LNCaP clone FGC (cell line): ENCODE measurements around the gene MOGAT1.
"Not testable (repeated sequence)": the region's sequence is repeated elsewhere in the genome, so short reads cannot be mapped to it uniquely, and the experiment has no call there.

Experiments used
- DNase-seq: peaks from one replicate; pipeline ENCODE4 v3.0.0-alpha.2; 2011; ENCODE audit warnings: low read depth
- H3K4me3 ChIP-seq: 2 replicates; pipeline ENCODE4 v1.5.1; 2011; ENCODE audit warnings: mild to moderate bottlenecking, low read depth, low read length, control low read depth
- CTCF ChIP-seq: IDR thresholded peaks from 2 replicates; pipeline ENCODE4 v1.5.1; 2012; ENCODE audit warnings: mild to moderate bottlenecking; ENCODE audit not compliant: control insufficient read depth, insufficient read depth; ENCODE audit errors: extremely low read depth

Gene MOGAT1

GRCh38 chr2:222715742-222716141 is 44.3 kb downstream of the MOGAT1 start:
- H3K4me3 ChIP-seq = no peak overlapping the region
- no peak for TF ChIP-seq CTCF
- no peak for DNase-seq

- not testable (repeated sequence) for H3K4me3 ChIP-seq, DNase-seq
Observed at GRCh38 chr2:222719787-222720186, 48.3 kb downstream of the MOGAT1 start.

- not testable (repeated sequence) for H3K4me3 ChIP-seq, DNase-seq
Observed at GRCh38 chr2:222721597-222721996, 50.1 kb downstream of the MOGAT1 start.

- no peak overlapping the region for H3K4me3 ChIP-seq
- no peak for DNase-seq
- TF ChIP-seq CTCF = no peak
Observed at GRCh38 chr2:222722327-222722946, 51.0 kb downstream of the MOGAT1 start.

GRCh38 chr2:222724208-222724607 is 52.8 kb downstream of the MOGAT1 start:
- TF ChIP-seq CTCF = no peak
- no peak for DNase-seq
- H3K4me3 ChIP-seq = no peak overlapping the region

- H3K4me3 ChIP-seq = no peak overlapping the region
- DNase-seq = no peak
- TF ChIP-seq CTCF = no peak
Observed at GRCh38 chr2:222728621-222729020, 57.2 kb downstream of the MOGAT1 start.

GRCh38 chr2:222730366-222730999 is 59.0 kb downstream of the MOGAT1 start:
- no peak overlapping the region for H3K4me3 ChIP-seq
- no peak for DNase-seq
- no peak for TF ChIP-seq CTCF

GRCh38 chr2:222731201-222731621 is 59.8 kb downstream of the MOGAT1 start:
- no peak overlapping the region for H3K4me3 ChIP-seq
- TF ChIP-seq CTCF = no peak
- no peak for DNase-seq
